Measurements from ENCODE around the gene C11orf52. TPM values are rescaled to one million over a fixed set of nuclear protein-coding genes. Genes with fewer than 3 reads are reported as not detected.

C11orf52 gene
- total and polyA plus RNA-seq, 2 of the 13 experiments (the other 11 are each of a cell fraction or from before 2014, with no cell fraction given): 7.4 to 11.0 TPM

- TF ChIP-seq ZBTB46 (CRISPR knock-in tag; IDR thresholded peaks at IDR 0.05; ENCODE audit: borderline replicate concordance): no peak
- TF ChIP-seq PAXIP1 (CRISPR knock-in tag; conservative IDR thresholded peaks at IDR 0.05): peak; percentile 86
- TF ChIP-seq, protein P1, sequence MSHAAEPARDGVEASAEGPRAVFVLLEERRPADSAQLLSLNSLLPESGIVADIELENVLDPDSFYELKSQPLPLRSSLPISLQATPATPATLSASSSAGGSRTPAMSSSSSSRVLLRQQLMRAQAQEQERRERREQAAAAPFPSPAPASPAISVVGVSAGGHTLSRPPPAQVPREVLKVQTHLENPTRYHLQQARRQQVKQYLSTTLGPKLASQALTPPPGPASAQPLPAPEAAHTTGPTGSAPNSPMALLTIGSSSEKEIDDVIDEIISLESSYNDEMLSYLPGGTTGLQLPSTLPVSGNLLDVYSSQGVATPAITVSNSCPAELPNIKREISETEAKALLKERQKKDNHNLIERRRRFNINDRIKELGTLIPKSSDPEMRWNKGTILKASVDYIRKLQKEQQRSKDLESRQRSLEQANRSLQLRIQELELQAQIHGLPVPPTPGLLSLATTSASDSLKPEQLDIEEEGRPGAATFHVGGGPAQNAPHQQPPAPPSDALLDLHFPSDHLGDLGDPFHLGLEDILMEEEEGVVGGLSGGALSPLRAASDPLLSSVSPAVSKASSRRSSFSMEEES (CRISPR knock-in tag; IDR thresholded peaks at IDR 0.05): 0 out of 2 replicates have a peak, but pooled peaks have one; percentile 37
- TF ChIP-seq SP4 (CRISPR knock-in tag; IDR thresholded peaks at IDR 0.05): peak; percentile 88
- TF ChIP-seq TRIM22 (IDR thresholded peaks at IDR 0.05): no peak
- peak; percentile 58; the same call in 1 of the 2 replicates for TF ChIP-seq HINFP (CRISPR knock-in tag; IDR thresholded peaks at IDR 0.05; ENCODE audit: low read depth)
- 0 out of 2 replicates have a peak, but pooled peaks have one; percentile 34 for TF ChIP-seq ZSCAN29 (CRISPR knock-in tag; conservative IDR thresholded peaks at IDR 0.05)
- 0 out of 2 replicates have a peak, but pooled peaks have one; percentile 43 for TF ChIP-seq ZNF414 (CRISPR knock-in tag; IDR thresholded peaks at IDR 0.05)
- no peak for TF ChIP-seq RAD51 (IDR thresholded peaks at IDR 0.05; ENCODE audit: borderline replicate concordance)
- TF ChIP-seq ZNF496 (CRISPR knock-in tag; IDR thresholded peaks at IDR 0.05; ENCODE audit: insufficient replicate concordance): no peak
These were observed 8.0 kb downstream of the C11orf52 start (continued) for GRCh38 chr11:111926505-111927391.
